HL-60 (cell line): ENCODE data around the gene SLC6A18.

Experiments
- GABPA ChIP-seq: IDR thresholded peaks from 2 replicates; pipeline ENCODE4 v1.6.1; 2012; ENCODE audit warnings: low read depth
- POLR2AphosphoS5 ChIP-seq: IDR thresholded peaks from 2 replicates; pipeline ENCODE4 v1.6.1; 2012; ENCODE audit warnings: low read depth
- TF ChIP-seq, protein P1 (sequence below): IDR thresholded peaks from one replicate; pipeline ENCODE4 v1.5.1; 2011; ENCODE audit warnings: low read length, control low read depth, inconsistent platforms; ENCODE audit not compliant: insufficient read depth

GRCh38 chr5:1208221-1208742 lies 16.9 kb upstream of the SLC6A18 start:
- TF ChIP-seq, protein P1, sequence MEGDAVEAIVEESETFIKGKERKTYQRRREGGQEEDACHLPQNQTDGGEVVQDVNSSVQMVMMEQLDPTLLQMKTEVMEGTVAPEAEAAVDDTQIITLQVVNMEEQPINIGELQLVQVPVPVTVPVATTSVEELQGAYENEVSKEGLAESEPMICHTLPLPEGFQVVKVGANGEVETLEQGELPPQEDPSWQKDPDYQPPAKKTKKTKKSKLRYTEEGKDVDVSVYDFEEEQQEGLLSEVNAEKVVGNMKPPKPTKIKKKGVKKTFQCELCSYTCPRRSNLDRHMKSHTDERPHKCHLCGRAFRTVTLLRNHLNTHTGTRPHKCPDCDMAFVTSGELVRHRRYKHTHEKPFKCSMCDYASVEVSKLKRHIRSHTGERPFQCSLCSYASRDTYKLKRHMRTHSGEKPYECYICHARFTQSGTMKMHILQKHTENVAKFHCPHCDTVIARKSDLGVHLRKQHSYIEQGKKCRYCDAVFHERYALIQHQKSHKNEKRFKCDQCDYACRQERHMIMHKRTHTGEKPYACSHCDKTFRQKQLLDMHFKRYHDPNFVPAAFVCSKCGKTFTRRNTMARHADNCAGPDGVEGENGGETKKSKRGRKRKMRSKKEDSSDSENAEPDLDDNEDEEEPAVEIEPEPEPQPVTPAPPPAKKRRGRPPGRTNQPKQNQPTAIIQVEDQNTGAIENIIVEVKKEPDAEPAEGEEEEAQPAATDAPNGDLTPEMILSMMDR = no peak
- TF ChIP-seq GABPA (no peak), POLR2AphosphoS5 (no peak)
